H9 (cell line): Measurements from ENCODE around the gene LONP2. TPM values are rescaled to one million over a fixed set of nuclear protein-coding genes. Genes with fewer than 3 reads are reported as not detected.

Source experiments
- DNase-seq: peaks from one replicate; pipeline ENCODE4 v3.0.0-alpha.2; 2017
- H2AFZ ChIP-seq: one replicate; pipeline ENCODE4 v1.6.1; 2013; ENCODE audit warnings: mild to moderate bottlenecking, low read length, control low read depth, moderate library complexity
- H2AK5ac ChIP-seq: 2 replicates; pipeline ENCODE4 v1.6.1; 2013; ENCODE audit warnings: low read length, control low read depth, mixed read lengths; ENCODE audit not compliant: insufficient read length
- H2BK120ac ChIP-seq: one replicate; pipeline ENCODE4 v1.6.1; 2013; ENCODE audit warnings: low read depth, mild to moderate bottlenecking, low read length, control low read depth, inconsistent platforms; ENCODE audit not compliant: poor library complexity, severe bottlenecking
- H2BK12ac ChIP-seq: 2 replicates; pipeline ENCODE4 v1.6.1; 2013; ENCODE audit warnings: low read length, control low read depth, mixed read lengths, low read depth; ENCODE audit not compliant: insufficient read length
- H2BK15ac ChIP-seq: 2 replicates; pipeline ENCODE4 v1.6.1; 2013; ENCODE audit warnings: low read depth, low read length, control low read depth
- H2BK20ac ChIP-seq: one replicate; pipeline ENCODE4 v1.6.1; 2013; ENCODE audit warnings: low read depth, mild to moderate bottlenecking, low read length, control low read depth, inconsistent platforms; ENCODE audit not compliant: poor library complexity, severe bottlenecking
- H2BK5ac ChIP-seq: 2 replicates; pipeline ENCODE4 v1.6.1; 2013; ENCODE audit warnings: low read length, control low read depth, mixed read lengths; ENCODE audit not compliant: insufficient read length
- H3K14ac ChIP-seq: 2 replicates; pipeline ENCODE4 v1.6.1; 2013; ENCODE audit warnings: low read length, control low read depth; ENCODE audit not compliant: insufficient read depth
- H3K18ac ChIP-seq: 2 replicates; pipeline ENCODE4 v1.6.1; 2013; ENCODE audit warnings: low read depth, mild to moderate bottlenecking, mixed read lengths, low read length, control low read depth; ENCODE audit not compliant: insufficient read length
- H3K23ac ChIP-seq: 2 replicates; pipeline ENCODE4 v1.6.1; 2013; ENCODE audit warnings: low read length, control low read depth, mixed read lengths, low read depth; ENCODE audit not compliant: insufficient read length
- H3K23me2 ChIP-seq: 2 replicates; pipeline ENCODE4 v1.6.1; 2013; ENCODE audit warnings: low read depth, mild to moderate bottlenecking, mixed read lengths, low read length, control low read depth; ENCODE audit not compliant: insufficient read length, poor library complexity, severe bottlenecking
- H3K27ac ChIP-seq: 2 replicates; pipeline ENCODE4 v1.5.1; 2013; ENCODE audit warnings: low read length, control low read depth, mixed read lengths, low read depth; ENCODE audit not compliant: insufficient read length
- H3K27me3 ChIP-seq: 2 replicates; pipeline ENCODE4 v1.6.1; 2013; ENCODE audit warnings: low read length, control low read depth, inconsistent platforms; ENCODE audit not compliant: insufficient read depth
- H3K4ac ChIP-seq: 2 replicates; pipeline ENCODE4 v1.6.1; 2013; ENCODE audit warnings: low read depth, mild to moderate bottlenecking, control low read depth, inconsistent platforms, low read length, moderate library complexity
- H3K4me1 ChIP-seq: 2 replicates; pipeline ENCODE4 v1.6.1; 2013; ENCODE audit warnings: low read length, control low read depth, inconsistent platforms; ENCODE audit not compliant: insufficient read depth
- H3K4me2 ChIP-seq: 2 replicates; pipeline ENCODE4 v1.6.1; 2013; ENCODE audit warnings: low read length, control low read depth, mixed read lengths; ENCODE audit not compliant: insufficient read length, insufficient read depth
- H3K56ac ChIP-seq: 2 replicates; pipeline ENCODE4 v1.6.1; 2013; ENCODE audit warnings: low read depth, mild to moderate bottlenecking, mixed read lengths, low read length, control low read depth; ENCODE audit not compliant: insufficient read length
- H3K79me1 ChIP-seq: 2 replicates; pipeline ENCODE4 v1.6.1; 2013; ENCODE audit warnings: low read depth, mild to moderate bottlenecking, moderate library complexity, low read length, control low read depth, inconsistent platforms; ENCODE audit not compliant: insufficient read depth, poor library complexity, severe bottlenecking
- H3K79me2 ChIP-seq: 2 replicates; pipeline ENCODE4 v1.6.1; 2013; ENCODE audit warnings: low read length, control low read depth, inconsistent platforms; ENCODE audit not compliant: insufficient read depth
- H3K9ac ChIP-seq: 2 replicates; pipeline ENCODE4 v1.6.1; 2013; ENCODE audit warnings: low read length, control low read depth, mixed read lengths; ENCODE audit not compliant: insufficient read length; ENCODE audit errors: extremely low read depth
- H3K9me3 ChIP-seq: one replicate; pipeline ENCODE4 v1.6.1; 2013; ENCODE audit warnings: low read depth, low read length, inconsistent platforms; ENCODE audit not compliant: control insufficient read depth
- H3T11ph ChIP-seq: one replicate; pipeline ENCODE4 v1.6.1; 2013; ENCODE audit warnings: mild to moderate bottlenecking, low read length, control low read depth, inconsistent platforms
- H4K20me1 ChIP-seq: one replicate; pipeline ENCODE4 v1.6.1; 2013; ENCODE audit not compliant: control insufficient read depth, insufficient read length, insufficient read depth
- H4K5ac ChIP-seq: 2 replicates; pipeline ENCODE4 v1.6.1; 2013; ENCODE audit warnings: low read depth, mild to moderate bottlenecking, mixed read lengths, low read length, control low read depth; ENCODE audit not compliant: insufficient read length
- H4K8ac ChIP-seq: replicated peaks from 2 replicates; pipeline ENCODE4 v1.6.1; 2013; ENCODE audit warnings: low read length, control low read depth, mixed read lengths, low read depth; ENCODE audit not compliant: insufficient read length
- H4K91ac ChIP-seq: 2 replicates; pipeline ENCODE4 v1.6.1; 2013; ENCODE audit warnings: low read depth, mild to moderate bottlenecking, moderate library complexity, mixed read lengths, low read length, control low read depth; ENCODE audit not compliant: insufficient read length
- H3K27ac Mint-ChIP-seq, 3 experiments: 2 replicates in 2 of 3; 3 replicates in 1 of 3; pipeline ENCODE4 v1.8.0; 2020 to 2021; ENCODE audit warnings: mixed read lengths in 3 of 3, mild to moderate bottlenecking in 1 of 3, moderate library complexity in 1 of 3
- H3K27me3 Mint-ChIP-seq: 2 replicates; pipeline ENCODE4 v1.8.0; 2021; ENCODE audit warnings: low read depth, mild to moderate bottlenecking, moderate library complexity, mixed read lengths
- H3K36me3 Mint-ChIP-seq, 3 experiments: 2 replicates in 2 of 3; 3 replicates in 1 of 3; pipeline ENCODE4 v1.8.0; 2020 to 2021; ENCODE audit warnings: low read depth in 3 of 3, mixed read lengths in 3 of 3; ENCODE audit not compliant: insufficient read depth in 1 of 3
- H3K4me1 Mint-ChIP-seq, 2 experiments: 2 replicates each; pipeline ENCODE4 v1.8.0; 2020; ENCODE audit warnings: mixed read lengths in 2 of 2
- H3K4me3 Mint-ChIP-seq, 2 experiments: 2 replicates in 1 of 2; 3 replicates in 1 of 2; pipeline ENCODE4 v1.8.0; 2020 to 2021; ENCODE audit warnings: mild to moderate bottlenecking in 2 of 2, mixed read lengths in 2 of 2, moderate library complexity in 1 of 2
- H3K9me3 Mint-ChIP-seq, 2 experiments: 2 replicates in 1 of 2; 3 replicates in 1 of 2; pipeline ENCODE4 v1.8.0; 2020; ENCODE audit warnings: mild to moderate bottlenecking in 2 of 2, mixed read lengths in 2 of 2, moderate library complexity in 1 of 2
- WGBS: extraction: QIAGEN DNeasy Blood & Tissue Kit; methylation state at CpG from one replicate; pipeline ENCODE4 v1.1.7; 2013; ENCODE audit warnings: missing lambda C conversion rate, low lambda C conversion rate, mixed read lengths; ENCODE audit not compliant: insufficient read length; ENCODE audit errors: extremely low coverage; 5-methylcytosine and 5-hydroxymethylcytosine counted together
- total RNA-seq: library from RNA; stranded (reverse); gene quantifications from 2 replicates; pipeline ENCODE4 v1.2.1, GENCODE V29; 2021
- TF ChIP-seq, protein P1 (sequence below): fragments of 200-600 bp; sonication (generic); conservative IDR thresholded peaks from 3 replicates; pipeline ENCODE4 v1.8.0; 2021; ENCODE audit warnings: antibody characterized with exemption, mild to moderate bottlenecking

Gene LONP2
- total RNA-seq, 1 experiment from 2014 or later: 27.8 TPM

GRCh38 chr16:48223490-48223889, 20.6 kb upstream of the LONP2 start:
- Histone ChIP-seq H3K79me1 (no peaks in the 10 kb centered on the region), H2BK12ac (no peak overlapping the region), H3K4ac (no peak overlapping the region), H2BK20ac (no peak overlapping the region), H3K79me2 (no peaks in the 10 kb centered on the region), H4K20me1 (no peaks in the 10 kb centered on the region), H3K27me3 (no peaks in the 10 kb centered on the region), H3K23ac (no peak overlapping the region), H3K18ac (no peak overlapping the region), H3K9me3 (no peaks in the 10 kb centered on the region), H2AFZ (no peak overlapping the region), H3K4me1 (no peaks in the 10 kb centered on the region), H3K27ac (no peak overlapping the region), H2BK5ac (no peak overlapping the region), H4K8ac (no peak overlapping the region), H3K9ac (no peak overlapping the region), H3K56ac (no peak overlapping the region), H2AK5ac (no peak overlapping the region), H2BK120ac (no peak overlapping the region), H3T11ph (no peak overlapping the region), H4K91ac (no peak overlapping the region), H3K23me2 (no peaks in the 10 kb centered on the region), H3K14ac (no peak overlapping the region), H2BK15ac (no peak overlapping the region), H3K4me2 (no peak overlapping the region), H4K5ac (no peak overlapping the region)
- WGBS: no CpG with 5 or more reads among the region's 4 CpGs
- no peaks in the 10 kb centered on the region for H3K36me3 Mint-ChIP-seq
- TF ChIP-seq, protein P1, sequence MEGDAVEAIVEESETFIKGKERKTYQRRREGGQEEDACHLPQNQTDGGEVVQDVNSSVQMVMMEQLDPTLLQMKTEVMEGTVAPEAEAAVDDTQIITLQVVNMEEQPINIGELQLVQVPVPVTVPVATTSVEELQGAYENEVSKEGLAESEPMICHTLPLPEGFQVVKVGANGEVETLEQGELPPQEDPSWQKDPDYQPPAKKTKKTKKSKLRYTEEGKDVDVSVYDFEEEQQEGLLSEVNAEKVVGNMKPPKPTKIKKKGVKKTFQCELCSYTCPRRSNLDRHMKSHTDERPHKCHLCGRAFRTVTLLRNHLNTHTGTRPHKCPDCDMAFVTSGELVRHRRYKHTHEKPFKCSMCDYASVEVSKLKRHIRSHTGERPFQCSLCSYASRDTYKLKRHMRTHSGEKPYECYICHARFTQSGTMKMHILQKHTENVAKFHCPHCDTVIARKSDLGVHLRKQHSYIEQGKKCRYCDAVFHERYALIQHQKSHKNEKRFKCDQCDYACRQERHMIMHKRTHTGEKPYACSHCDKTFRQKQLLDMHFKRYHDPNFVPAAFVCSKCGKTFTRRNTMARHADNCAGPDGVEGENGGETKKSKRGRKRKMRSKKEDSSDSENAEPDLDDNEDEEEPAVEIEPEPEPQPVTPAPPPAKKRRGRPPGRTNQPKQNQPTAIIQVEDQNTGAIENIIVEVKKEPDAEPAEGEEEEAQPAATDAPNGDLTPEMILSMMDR: no peak
- no peaks in the 10 kb centered on the region; the same call in 1 of the 2 replicates for H3K27me3 Mint-ChIP-seq
- H3K9me3 Mint-ChIP-seq: no peaks in the 10 kb centered on the region
- H3K4me3 Mint-ChIP-seq: no peak overlapping the region
- no peaks in the 10 kb centered on the region for H3K4me1 Mint-ChIP-seq
- DNase-seq: no peak
- H3K27ac Mint-ChIP-seq: no peak overlapping the region
